Middle frontal gyrus (tissue), 1 donor: Measurements from ENCODE around the gene GPR107.
"Not testable (repeated sequence)": the region's sequence is repeated elsewhere in the genome, so short reads cannot be mapped to it uniquely, and the experiment has no call there.

Experiments used
- DNase-seq: peaks from one replicate; pipeline ENCODE4 v3.0.0-alpha.2; 2015; ENCODE audit warnings: low spot score; ENCODE audit errors: extremely low spot score

Gene GPR107

DNA sequence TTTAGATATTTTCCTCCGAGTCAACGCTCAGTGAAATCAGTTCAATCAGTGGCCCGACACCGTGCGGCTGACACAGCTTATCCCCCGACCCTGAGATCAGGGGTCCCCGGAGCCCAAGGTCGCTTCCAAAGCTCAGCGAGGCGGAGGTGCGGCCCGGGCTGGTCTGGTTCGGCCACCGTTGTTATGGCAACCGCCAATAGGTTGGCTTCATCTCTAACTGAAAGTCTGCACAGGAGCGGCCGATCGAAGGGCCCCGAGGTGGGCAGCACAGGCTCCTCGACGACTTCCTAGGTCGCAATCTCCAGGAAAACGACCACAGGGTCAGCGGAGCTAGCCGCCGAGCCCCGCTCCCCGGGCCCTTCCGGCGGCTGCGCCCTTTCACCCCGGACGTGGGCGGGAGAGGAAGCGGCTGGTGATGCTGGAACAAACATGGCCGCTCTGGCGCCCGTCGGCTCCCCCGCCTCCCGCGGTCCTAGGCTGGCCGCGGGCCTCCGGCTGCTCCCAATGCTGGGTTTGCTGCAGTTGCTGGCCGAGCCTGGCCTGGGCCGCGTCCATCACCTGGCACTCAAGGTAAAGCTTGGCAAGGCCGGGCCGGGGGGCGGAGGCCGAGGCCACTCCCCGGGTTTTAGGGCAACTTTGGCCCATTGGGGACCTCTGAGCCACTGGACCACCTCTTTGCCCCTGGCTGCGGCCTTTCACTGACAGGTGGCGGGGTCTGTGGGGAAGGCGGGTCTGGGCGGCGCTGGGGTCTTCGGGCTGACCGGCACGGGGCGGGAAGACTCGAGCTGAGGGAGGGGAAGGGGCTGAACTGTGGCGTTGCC is at the start of gene GPR107:
Gene GPR107, plus strand, starts transcription at position 403 of the 821 bp plus-strand sequence. Its CDS starts 27 bp downstream, at position 430.
- DNase-seq: peak; percentile 78

DNA sequence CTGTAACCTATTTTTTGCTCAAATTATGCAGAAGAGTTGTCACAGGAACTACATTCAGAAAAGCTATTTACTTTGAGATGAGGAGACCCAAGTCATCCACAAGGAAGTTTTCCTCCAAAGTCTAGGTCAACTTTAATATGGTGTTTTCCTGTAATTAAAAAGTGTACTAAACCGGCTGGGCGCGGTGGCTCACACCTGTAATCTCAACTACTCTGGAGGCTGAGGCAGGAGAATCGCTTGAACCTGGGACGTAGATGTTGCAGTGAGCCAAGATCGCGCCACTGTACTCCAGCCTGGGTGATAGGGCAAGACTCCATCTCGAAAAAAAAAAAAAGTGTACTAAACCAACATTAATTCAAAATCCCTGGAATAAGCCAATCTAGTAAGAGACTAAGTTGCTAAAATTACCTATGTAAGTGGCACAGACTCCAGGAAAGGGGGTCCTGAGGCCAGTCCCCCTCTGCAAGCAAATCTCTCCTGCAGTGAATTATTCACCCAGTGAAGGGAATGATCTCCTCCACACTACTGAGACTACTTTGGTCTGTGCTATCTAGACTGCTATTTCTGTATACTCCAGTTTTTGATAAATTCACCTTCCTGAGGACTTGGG is 49.7 kb upstream of the GPR107 start:
- no peak for DNase-seq

DNA sequence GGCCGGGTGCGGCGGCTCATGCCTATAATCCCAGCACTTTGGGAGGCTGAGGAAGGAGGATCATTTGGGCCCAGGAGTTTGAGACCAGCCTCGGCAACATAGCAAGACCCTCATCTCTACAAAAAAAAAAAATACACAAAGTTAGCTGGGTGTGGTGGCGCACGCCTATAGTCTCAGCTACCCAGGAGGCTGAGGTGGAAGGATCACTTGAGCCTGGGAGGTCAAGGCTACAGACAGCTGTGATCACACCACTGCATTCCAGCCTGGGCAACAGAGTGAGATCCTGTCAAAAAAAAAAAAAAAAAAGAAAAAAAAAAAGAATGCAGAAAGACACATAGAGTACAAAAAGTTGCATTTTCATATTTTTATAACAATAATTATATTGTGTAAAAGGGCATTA is 46.8 kb upstream of the GPR107 start:
- not testable (repeated sequence) for DNase-seq

DNA sequence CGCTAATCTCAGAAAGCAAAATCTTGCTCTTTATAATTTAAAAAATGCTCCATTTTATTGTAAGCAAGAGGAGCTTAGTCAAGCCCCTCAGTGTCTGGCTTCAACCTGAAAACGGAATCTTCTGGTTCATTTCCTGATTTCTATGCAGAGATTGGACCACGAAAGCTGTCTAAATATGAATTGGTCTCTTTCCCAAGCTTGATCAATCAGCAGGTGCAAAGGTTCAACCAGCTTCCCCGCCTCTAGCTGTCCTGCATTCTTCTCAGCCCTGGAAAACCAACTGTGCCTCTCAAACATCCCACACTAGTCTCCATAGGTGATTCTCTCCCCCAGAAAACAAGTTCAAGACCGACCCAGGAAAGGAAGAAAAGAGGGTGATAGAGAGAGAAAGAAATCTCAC is 45.2 kb upstream of the GPR107 start:
- no peak for DNase-seq

DNA sequence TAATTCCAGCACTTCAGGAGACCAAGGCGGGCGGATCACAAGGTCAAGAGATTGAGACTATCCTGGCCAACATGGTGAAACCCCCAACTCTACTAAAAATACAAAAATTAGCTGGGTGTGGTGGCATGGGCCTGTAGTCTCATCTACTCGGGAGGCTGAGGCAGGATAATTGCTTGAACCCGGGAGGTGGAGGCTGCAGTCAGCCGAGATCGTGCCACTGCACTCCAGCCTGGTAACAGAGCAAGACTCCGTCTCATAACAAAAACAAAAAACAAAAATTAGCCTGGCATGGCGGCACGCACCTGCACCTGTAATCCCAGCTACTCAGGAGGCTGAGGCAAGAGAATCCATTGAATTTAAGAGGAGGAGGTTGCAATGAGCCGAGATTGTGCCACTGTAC is 44.2 kb upstream of the GPR107 start:
- DNase-seq: not testable (repeated sequence)

DNA sequence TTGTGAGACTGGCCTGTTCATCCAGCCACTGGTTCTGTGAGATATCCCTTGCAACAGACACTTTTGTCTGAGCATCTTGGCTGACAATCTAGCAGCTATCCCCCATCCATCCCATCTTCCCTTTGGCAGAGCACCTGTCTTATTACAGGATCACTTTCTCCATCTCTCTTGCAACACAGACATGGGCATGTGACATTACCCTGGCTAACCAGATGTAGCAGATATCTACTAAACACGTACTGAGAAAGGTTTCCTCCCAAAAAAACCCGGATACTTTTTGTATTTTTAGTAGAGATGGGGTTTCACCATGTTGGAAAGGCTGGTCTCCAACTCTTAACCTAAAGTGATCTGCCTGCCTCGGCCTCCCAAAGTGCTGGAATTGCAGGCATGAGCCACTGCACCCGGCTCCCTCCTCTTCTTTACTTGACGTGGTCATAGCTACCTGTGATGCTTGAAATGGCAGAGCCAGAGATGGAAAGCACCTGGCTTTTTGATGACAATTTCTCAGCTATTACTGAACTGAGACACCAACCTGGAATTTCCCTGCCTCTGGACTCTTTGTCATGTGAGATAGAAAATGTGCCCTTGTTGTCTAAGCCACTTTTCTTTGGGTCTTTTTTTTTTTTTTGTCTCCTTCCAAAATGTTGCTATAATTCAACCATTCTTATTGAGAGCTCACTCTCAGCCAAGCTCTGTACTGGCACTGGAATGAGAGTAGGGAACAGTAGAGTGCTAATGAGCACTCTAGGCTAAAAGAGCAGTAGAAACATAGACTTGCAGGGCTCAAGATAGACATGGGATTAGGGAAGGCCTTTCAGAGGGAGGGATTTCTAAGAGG is 43.3 kb upstream of the GPR107 start:
- no peak for DNase-seq

DNA sequence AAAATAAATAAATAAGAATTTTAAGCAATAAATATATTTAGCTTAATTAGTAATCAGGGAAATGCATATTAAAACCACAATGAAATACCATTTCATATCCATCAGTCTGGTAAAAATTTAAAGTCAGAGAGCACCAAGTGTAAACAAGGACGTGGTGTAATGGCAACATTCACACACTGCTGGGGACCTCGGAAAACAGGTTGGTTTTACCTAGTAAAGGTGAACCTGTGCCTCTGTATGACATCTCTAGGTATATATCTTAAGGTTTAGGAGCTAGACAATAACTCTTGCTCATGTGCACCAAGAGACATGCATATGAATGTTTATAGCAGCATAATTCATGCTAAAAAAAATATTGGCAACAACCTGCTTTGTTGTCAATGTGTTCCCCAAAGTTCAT is 40.4 kb upstream of the GPR107 start:
- no peak for DNase-seq

DNA sequence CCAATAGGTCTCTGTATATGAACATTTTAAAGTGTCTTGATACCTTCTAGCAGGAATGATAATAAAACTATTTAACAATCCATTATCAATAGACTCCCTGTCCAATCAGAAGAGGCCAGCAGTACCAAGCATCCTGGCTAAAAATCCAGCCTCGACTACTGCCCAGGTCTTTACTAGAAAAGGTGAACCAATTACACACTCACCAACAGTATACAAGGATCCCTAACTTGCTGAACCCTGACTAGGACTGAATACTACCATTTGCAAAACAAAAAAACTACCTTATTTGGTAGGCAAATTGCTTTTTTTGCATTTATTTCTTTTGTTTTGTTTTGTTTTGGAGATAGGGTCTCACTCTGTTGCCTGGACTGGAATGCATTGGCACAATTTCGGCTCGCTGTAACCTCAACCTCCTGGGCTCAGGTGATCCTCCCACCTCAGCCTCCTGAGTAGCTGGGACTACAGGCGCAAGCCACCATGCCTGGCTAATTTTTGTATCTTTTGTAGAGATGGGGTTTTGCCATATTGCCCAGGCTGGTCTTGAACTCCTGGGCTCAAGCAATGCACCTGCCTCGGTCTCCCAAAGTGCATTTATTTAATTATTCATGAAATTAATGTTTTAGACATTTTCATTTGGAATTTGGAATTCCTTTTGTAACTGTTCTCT is 38.2 kb upstream of the GPR107 start:
- DNase-seq: no peak

DNA sequence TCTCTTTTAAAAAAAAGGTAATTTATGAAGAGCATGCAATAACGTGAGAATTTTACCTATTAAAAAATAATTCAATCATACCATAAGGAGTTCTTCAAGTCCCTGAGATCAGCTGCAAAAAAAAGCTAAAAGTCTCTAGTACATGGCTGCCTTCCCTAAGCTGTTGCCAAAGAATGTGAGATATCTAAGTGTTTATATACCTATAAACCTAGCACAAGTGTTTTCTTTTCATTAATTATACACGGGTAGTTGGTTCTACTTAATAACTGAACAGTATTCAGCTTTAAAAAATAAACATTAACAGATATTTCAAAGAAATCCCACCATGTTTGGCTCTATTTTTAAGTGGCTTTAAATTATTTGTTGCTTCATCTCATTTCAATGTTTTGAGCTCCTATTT is 36.6 kb upstream of the GPR107 start:
- DNase-seq: no peak

DNA sequence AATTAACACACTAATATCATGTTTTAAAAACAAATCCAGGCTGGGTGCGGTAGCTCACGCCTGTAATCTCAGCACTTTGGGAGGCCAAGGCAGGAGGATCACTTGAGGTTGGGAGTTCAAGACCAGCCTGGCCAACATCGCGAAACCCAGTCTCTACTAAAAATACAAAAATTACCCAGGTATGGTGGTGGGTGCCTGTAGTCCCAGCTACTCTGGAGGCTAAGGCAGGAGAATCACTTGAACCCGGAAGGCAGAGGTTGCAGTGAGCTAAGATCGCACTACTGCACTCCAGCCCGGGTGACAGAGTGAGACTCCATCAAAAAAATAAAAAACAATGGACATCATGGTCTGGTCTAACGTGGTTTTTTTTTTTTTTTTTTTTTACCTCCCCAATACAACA is 36.2 kb upstream of the GPR107 start:
- DNase-seq: not testable (repeated sequence)

DNA sequence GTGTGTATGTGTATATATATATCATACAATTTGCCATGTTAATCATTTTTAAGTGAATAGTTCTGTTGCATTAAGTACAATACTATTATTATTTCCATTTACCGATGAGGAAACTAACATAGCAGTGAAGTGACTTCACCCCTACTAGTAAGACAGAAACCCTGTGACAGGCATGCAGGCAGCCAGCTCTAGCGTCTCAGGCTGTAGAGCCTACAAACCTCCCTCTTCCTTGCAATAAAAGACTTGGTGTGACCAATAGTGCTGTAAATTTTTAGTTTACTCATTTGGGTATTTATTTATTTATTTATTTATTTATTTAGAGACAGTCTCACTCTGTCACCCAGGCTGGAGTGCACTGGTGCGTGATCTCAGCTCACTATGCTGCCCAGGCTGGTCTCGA is 35.4 kb upstream of the GPR107 start:
- DNase-seq: no peak

DNA sequence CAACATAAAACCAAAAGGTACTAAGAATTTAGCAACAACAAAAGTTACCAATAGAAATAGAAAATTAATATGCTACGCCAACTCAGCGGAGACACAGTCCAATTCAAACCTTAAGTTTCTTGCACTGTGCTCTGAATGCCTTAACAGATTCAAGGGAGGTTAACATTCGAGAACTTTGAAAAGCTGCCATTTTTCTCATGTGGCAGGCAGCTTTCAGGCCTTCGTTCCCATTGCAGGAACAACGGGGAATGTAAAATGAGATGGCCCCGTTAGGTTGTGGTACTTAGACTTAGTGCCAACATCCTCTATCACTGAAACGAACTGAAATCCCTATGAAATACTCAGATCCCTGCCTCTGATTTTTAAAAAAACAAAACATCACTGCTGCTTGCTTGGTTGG is 33.1 kb upstream of the GPR107 start:
- no peak for DNase-seq

DNA sequence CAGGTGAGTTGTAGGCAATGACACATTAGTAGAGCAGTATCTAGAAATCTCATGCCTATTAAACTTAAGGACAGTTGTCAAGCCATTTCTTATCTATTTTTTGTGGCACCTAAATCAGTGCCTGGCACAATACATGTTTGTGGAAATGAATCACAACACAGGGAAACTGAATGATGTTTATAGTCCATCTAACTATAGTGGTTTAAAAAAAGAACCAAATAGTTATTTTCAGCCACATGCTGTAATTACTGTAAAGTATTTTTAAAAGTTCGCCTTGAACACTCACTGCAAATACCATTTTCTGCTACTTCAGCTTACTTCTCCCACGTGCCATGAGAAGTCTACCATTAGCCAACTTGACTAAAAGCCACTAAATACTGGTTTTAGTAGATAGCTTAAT is 32.6 kb upstream of the GPR107 start:
- DNase-seq: no peak

DNA sequence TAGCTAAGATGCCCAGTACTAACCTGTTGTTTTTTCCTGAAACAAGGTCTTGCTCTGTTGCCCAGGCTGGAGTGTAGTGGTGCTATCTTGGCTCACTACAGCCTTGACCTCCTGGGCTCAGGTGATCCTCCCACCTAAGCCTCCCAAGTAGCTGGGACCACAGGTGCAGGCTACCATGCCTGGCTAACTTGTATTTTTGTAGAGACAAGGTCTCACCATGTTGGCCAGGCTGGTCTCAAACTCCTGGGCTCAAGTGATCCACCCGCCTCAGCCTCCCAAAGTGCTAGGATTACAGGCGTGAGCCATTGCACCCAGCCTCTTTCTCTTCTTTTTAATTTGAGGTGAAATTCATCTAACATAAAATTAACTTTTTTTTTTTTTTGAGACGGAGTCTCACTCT is 31.9 kb upstream of the GPR107 start:
- not testable (repeated sequence) for DNase-seq

DNA sequence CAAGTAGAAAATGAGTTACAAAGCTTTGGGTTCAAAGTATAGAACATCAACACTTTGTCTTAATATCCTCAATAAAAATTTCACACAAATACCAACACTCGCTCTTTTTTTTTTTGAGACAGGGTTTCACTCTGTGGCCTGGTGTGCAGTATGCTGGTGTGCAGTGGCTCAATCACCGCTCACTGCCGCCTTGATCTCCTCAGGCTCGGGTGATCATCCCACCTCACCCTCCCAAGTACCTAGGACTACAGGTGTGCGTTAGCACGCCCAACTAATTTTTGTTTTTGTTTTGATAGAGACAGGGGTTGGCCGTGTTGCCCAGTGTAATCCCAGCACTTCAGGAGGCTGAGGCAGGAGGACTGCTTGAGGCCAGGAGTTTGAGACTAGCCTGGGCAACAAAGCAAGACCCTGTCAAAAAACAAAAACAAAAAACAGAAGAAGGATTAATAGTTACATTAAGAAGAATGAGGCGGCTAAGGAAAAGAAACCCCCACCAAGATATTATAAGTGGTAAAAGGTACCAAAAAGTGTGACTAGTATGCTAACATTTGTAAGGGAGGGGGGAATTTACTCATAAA is 31.1 kb upstream of the GPR107 start:
- no peak for DNase-seq

DNA sequence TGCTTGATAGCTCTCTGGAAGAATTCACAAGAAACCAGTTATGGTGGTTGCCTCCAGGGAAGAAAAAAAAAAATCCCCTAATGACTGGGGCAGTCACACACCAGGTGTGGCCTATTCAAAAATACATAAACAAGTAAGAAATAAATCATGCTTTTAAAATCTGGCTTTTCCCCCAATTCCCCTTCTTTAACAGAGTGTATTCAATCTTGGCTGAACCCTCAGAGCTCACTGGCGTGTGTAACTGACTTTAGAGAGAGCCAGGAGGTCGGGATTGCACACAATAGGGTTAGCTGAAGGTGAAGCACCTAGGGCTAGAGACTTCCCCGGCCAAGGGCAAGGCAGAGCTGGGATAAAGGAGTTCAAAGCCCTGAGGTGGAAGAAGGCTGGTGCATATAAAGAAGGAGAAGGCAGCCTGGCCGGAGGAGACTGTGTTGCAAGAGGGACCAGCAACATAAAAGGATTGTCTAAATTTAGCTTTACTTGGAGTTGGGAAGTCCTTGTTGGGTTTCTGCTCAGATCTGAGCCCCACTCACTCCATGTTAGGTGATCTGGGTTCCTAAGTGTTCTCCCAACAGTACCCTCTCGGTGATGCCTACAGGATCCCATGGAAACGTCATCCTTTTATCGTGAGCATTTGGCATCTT is 30.4 kb upstream of the GPR107 start:
- DNase-seq: no peak

DNA sequence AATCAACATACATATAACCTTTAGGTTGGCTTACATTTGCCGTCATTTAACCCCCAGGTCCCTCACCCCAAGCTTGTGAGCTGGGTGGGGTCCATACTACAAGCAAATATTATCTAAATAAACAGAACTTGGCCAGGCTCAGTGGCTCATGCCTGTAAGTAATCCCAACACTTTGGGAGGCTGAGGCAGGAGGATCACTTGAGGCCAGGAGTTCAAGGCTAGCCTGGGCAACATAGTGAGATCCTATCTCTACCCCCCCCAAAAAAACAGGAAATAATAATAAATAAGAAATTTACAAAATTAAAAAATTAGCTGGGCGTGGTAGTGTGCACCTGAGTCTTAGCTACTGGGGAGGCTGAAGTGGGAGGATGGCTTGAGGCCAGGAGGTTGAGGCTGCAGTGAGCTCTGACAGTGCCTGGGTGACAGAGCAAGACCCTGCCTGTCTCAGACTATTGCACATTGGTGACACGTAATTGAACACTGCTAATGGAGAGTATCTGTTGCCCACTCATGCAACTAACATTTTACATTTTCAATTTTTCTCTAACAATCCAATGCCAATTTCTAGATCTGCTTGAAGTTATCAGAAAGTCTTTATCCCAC is 29.6 kb upstream of the GPR107 start:
- DNase-seq: no peak

DNA sequence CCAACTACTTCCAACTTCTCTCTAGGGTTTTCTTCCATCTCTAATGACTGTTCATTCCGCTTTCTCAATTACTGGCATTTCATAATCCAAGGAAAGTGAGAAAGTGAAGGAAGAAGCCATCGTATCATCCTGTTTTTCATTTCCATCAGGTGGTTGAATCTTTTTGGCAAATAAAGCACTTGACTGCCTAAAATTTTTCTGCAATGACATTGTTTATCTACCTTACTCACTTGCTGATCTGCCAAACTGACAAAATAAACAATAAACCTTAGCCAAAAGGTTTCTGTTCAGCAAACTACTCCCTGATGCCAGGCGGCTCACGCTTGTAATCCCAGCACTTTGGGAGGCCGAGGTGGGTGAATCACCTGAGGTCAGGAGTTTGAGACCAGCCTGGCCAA is 29.1 kb upstream of the GPR107 start:
- DNase-seq: no peak

DNA sequence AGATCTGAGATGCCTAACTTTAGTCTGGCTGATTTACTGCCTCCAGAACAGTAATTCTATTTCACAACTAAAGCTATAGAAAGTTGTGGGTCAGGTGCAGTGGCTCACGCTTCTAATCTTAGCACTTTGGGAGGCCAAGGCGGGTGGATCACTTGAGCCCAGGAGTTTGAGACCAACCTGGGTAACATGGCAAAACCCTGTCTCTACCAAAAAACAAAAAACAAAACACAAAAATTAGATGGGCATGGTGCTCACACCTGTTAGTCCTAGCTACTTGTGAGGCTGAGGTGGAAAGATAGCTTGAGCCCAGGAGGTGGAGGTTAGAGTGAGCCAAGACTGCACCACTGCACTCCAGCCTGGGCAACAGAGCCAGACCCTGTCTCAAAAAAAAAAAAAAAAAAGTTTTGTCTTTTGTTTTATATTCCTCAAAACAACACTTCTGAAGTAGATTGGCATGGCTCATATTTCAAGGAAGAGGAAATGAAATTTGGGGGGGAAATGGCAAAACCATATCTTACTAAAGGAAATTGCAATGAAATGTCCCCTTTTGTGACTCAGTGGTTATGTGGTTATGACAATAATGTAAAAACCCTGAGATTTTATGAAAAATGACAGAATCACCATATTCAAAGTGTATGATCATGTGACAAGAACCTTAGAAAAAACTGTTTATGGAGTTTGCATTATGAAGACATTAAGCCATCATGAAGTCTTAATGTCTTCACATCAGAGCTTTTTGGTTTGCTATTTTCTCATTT is 26.9 kb upstream of the GPR107 start:
- DNase-seq: no peak
